NCI-H345 treated with DMSO at 0.1 percent for 48 hours (cell line): ENCODE measurements around the gene PLCXD1.
"Not testable (repeated sequence)": the region's sequence is repeated elsewhere in the genome, so short reads cannot be mapped to it uniquely, and the experiment has no call there.

Source experiments
- DNase-seq: peaks from one replicate; lab custom pipeline; 2025; ENCODE audit not compliant: unreplicated experiment; lab: John Stamatoyannopoulos, UW

PLCXD1 gene

DNA sequence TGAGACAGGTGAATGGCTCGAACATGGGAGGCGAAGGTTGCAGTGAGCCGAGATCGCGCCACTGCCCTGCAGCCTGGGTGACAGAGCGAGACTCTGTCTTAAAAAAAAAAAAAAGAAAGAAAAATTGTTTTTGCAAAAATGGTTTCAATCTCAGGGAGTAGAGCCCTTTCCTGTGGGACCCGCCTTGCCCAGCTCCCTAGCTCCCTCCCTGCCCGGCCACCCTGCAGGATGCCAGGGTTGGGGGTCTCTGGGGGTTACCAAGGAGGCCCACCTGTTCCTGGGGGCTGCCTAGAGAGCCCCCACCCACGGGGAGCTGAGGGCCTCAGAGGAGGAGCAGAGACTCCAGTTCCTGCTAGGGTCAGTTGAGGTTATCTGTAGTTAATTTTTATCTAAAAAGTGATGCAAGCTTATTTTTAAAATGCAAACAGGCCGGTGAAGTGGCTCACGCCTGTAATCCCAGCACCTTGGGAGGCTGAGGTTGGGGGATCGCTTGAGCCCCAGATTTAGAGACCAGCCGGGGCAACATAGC, 18.7 kb upstream of the PLCXD1 start:
- DNase-seq = no peak

DNA sequence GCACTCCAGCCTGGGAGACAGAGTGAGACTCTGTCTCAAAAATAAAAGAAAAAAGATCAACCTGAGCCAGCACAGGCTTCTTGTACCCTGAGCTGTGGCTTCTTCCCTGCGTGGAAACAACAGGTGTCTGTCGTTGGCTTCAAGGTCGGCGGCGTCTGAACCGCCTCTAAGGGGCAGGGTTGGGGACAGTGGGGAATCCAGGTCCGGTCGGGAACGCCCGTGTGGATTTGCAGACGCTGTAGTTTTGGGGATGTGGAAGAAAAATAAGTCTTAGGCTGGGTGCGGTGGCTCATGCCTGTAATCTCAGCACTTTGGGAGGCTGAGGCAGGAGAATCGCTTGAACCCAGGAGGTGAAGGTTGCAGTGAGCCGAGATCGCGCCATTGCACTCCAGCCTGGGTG, 17.2 kb upstream of the PLCXD1 start:
- DNase-seq = not testable (repeated sequence)

DNA sequence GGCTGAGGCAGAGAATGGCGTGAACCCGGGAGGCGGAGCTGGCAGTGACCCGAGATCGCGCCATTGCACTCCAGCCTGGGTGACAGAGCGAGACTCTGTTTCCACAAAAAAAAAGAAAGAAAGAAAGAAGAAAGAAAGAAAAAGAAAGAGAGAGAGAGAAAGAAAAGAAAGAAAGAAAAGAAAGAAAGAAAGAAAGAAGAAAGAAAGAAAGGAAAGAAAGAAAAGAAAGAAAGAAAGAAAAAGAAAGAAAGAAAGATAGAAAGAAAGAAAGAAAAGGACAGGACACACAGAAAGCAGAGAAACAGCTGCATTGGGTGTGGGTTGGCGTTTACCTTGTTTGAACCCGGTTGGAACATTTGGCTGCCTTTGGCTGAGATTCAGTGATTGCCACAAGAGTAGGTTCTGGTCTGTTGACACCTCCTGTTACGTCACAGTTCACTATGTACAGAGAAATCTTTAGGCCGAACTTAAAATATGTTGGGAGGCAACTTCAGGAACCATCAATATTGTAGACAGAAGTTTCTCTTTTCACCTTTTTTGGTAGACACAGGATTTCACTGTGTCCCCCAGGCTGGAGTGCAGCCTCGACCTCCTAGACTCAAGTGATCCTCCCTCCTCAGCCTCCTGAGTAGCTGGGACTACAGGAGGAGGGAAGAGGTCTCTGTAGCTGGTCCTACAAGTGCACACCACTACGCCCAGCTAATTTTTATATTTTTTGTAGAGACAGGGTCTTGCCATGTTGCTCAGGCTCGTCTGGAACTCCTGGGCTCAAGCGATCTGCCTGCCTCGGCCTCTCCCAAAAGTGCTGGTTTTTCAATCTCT, 16.3 kb upstream of the PLCXD1 start:
- DNase-seq = no peak

DNA sequence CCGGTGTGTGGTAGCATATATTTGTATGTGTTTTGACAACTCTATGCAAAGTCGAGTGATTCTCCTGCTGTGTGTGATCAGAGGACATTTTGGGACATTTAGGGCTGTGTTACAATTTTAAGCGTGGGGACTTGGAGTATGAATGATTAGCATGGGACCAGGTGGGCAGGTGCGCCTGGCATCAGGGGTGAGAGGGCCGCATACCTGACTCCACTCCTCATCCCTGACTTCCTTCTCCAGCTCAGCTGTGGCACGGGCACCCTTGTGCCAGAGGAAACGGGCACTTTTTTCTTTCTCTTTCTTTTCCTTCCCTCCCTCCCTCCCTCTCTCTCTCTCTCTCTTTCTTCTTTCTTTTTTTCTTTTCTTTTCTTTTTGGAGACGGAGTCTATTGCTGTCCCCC, 15.7 kb upstream of the PLCXD1 start:
- no peak for DNase-seq

DNA sequence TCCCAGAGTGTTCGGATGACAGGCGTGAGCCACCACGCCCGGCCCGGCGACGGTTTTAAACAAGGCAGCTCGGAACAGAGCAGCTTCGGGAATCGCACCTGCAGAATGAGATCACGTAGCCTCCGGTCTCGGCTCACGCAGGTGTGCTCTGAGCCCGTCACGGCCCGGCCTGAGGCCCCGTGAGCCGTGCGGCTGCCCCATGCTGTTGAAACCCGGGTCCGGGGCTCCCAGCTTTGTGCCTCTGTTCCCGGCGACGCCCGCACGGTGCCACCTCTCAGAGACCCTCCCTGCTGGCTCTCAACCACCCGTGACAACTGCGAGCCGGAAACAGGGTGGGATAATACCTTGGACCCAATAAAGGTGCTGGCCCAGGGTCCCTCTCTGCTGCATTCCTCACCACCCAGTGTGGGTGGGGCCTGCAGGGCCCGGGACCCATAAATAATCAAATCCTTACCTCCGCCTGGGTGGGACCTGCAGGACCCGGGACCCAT, 13.4 kb upstream of the PLCXD1 start:
- DNase-seq = no peak

DNA sequence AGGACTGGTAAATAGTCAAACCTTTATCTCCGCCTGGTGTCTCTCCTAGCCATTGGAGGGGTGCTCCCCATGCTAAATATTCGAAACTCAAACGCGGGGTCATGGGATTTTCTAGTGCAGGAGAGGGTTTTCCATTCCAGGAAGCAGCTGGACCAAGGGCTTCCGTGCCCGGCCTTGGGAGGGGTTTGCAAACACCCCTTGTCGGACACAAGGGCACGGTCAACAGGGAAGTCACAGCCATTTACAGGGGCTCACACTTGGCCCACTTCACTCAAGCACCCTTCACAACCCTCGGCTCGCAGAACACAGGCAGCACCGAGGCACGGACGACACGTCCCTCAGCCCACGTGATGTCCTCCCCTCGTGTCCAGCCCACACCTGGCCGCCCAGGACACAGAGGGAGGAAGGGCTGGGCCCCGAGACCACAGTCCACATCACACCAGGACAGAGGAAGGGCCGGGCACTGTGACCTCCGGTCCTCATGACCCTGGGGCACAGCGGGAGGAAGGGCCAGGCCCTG, 10.3 kb upstream of the PLCXD1 start:
- DNase-seq = no peak

DNA sequence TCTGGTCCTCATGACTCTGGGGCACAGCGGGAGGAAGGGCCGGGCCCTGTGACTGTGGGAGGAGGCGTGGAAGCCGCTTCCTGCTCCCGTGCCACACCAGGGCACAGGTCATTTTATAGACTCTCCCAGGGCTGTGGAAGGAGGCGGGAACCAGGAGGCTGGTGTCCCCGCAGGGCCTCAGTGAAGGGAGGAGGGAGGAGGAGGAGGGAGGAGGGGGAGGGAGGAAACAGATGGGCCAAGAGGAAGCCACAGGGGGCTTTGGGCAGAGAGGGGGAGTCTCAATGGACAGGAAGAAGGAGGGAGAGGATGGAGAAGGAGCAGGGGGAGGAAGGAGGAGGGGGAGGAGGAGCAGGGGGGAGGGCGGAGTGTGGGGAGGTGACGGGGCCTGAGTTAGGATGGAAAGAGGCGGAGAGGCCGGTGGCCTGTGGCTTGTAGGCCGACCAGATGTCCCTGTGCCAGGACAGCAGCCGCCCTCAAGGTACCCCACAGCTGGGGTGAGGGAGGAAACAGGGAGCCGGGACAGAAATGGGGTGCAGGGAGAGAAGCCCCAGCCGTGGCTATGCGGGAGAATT, 6.2 kb upstream of the PLCXD1 start:
- DNase-seq = no peak

DNA sequence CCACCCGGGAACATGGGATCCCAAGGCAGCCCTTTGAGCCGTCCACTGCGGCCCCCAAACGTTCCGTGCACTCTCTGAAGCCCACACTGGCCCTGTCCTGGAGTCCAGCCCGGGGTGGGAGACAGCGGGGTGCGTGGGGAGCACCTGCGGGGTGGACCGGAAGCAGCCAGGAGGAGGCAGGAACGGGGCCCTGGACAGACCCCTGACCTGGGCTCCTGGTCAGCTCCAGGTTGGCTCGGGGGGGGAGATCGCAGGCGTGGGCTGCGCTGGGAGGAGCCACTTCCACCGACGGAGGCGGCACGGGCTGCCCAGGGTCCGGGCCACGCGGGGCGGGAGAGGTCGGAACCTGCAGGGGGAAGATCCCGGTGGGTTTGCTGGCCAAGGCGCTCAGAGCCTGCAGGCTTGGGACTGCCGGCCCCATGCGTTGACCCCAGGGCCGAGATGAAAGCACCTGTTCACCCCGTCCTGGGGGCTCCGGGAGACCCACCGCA, 5.7 kb upstream of the PLCXD1 start:
- no peak for DNase-seq

DNA sequence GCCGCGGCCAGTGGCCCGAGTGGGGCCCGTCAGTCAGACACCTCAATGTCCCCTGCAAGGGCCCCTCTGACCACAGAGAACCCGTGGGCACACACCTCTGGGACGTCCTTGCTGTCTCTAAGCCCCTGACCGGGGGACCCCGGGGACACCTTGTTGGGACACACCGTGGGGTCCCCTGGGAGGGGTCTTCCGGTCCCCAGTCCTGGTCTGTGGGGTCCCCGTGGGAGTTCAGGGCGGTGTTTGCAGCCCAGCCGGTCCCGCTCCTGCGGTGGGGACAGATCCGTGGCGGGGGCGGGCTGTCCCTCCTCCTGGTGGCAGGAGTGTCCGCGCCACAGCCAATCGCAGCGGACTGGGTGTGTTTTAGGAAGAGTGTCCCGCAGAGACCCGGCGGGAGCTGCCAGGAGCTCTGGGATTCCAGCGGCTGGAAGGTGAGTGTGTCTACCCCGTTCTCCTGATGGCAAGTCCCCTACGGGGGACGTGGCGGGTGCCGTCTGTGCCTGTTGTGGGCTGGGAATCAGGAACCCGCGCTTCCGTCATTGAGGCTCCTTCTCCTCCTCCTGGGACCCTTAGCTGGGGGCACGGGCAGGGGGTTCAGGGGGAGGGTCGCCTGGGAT, 5.1 kb upstream of the PLCXD1 start:
- DNase-seq = no peak

DNA sequence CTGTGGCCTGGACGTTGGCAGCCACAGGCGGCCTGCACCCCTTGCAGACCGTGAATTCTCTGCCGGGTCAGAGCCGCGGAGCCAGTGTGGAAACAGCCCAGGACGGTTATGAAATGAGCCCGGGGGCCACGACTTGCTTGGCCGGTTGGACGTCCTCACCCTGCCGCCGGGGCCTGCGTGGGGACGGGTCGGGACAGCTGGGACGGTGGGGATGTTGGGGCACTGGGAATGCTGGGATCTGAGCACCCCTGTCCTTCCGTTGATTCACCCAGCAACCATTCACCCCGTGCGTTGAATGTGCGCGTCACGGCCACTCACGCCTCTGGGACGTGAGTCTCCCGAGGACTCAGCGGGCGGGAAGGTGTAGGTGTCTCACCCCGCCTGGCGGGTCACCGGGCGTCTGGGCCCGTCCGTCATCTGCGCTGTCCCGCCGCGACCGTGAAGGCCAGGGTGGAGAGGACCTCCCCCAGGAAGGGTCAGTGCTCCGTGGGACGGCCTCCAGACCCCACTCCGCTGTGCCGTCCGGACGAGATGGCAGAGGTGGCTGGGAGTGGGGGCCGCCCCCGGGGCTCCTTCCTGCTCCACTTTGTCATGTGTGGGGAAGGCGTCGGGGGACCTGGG, 4.5 kb upstream of the PLCXD1 start:
- no peak for DNase-seq

DNA sequence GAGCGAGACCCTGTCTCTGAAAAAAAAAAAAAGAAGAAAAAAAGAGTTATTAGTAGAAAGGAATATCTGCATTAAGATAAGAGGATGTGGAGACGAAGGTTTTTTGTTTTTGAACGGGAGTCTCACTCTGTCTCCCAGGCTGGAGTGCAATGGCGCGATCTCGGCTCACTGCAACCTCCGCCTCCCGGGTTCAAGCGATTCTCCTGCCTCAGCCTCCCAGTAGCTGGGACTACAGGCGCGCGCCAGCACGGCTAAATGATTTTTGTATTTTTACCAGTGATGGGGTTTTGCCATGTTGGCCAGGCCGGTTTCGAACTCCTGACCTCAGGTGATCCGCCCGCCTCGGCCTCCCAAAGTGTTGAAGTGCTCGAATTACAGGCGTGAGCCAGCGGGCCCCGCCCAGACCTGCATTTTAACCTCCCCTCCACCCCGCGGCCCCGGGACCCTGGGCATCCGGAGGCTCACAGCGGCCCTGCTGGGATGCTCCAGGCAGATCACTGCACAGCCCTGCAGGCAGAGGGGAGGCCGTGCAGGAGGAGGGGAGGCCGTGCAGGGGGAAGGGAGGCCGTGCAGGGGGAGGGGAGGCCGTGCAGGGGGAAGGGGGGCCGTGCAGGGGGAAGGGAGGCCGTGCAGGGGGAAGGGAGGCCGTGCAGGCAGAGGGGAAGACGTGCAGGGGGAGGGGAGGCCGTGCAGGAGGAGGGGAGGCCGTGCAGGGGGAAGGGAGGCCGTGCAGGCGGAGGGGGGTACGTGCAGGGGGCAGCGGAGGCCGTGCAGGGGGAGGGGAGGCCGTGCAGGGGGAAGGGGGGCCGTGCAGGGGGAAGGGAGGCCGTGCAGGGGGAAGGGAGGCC, 1.2 kb upstream of the PLCXD1 start:
- not testable (repeated sequence) for DNase-seq

DNA sequence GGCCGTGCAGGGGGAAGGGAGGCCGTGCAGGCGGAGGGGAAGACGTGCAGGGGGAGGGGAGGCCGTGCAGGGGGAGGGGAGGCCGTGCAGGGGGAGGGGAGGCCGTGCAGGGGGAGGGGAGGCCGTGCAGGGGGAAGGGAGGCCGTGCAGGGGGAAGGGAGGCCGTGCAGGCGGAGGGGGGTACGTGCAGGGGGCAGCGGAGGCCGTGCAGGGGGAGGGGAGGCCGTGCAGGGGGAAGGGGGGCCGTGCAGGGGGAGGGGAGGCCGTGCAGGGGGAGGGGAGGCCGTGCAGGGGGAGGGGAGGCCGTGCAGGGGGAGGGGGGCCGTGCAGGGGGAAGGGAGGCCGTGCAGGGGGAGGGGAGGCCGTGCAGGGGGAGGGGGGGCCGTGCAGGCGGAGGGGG, 459 bp upstream of the PLCXD1 start:
- not testable (repeated sequence) for DNase-seq

DNA sequence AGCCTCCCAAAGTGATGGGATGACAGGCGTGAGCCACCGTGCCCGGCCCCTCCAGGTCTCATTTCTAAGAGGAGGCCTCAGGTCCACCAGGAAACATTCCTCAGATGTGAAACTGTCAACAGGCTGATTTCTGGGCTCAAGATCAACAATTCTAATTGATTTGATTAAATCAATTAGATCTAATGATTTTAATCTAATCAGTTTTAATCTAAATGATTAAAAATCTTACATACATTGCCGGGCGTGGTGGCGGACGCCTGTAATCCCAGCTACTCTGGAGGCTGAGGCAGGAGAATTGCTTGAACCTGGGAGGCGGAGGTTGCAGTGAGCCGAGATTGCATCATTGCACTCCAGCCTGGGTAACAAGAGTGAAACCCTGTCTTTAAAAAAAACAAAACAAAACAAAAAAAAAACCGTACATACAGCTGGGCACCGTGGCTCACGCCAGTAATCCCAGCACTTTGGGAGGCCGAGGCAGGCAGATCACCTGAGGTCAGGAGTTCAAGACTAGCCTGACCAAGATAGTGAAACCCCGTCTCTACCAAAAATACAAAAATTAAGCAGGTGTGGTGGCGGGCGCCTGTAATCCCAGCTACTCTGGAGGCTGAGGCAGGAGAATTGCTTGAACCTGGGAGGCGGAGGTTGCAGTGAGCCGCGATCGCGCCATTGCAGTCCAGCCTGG, 960 bp downstream of the PLCXD1 start:
- not testable (repeated sequence) for DNase-seq

DNA sequence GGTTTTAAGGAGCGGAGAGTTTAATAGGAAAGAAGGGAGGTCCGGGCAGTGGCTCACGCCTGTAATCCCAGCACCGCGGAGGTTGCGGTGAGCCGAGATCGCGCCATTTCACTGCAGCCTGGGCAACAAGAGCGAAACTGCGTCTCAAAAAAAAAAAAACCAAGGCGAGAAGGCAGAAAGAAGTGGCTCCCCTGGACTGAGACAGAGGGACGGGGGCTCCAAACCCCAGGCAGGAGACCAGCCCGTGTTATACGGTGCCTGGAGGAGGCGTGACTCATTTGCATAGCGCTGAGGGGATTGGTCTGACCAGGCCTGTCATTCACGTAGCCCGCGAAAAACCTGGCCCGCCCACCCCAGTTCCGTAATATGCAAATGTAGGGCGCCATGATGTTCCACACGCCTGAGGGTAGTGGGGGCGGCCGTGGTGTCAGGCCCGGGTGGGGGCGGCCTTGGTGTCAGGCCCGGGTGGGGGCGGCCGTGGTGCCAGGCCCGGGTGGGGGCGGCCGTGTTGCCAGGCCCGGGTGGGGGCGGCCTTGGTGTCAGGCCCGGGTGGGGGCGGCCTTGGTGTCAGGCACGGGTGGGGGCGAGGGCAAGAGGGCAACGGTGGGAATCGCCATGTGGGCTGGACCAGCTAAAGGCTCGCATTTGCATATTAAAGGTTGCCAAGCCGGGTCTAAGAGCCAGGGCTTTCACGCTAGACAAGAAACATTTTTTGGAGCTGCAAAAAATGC, 2.1 kb downstream of the PLCXD1 start:
- DNase-seq = no peak

DNA sequence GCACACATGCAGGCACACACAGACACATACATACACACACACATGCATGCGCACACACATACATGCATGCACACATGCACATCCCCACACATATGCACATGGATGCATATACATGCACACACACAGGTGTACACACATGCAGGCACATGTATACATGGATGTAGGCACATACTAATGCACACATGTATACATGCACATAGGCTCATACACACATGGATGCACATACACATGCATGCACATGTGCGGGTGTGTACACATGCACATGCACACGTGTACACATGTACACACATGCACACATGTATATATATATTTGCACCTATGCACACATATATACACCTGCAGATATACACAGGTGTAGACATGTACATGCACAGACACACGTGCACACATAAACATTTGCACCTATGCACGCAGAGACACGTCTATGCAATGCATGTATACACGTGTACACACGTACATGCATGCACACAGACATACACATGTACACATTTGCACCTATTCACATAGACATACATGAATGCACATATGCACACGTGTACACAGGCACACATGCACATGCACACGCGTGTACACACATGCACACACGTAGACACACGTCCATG, 4.0 kb downstream of the PLCXD1 start:
- no peak for DNase-seq

DNA sequence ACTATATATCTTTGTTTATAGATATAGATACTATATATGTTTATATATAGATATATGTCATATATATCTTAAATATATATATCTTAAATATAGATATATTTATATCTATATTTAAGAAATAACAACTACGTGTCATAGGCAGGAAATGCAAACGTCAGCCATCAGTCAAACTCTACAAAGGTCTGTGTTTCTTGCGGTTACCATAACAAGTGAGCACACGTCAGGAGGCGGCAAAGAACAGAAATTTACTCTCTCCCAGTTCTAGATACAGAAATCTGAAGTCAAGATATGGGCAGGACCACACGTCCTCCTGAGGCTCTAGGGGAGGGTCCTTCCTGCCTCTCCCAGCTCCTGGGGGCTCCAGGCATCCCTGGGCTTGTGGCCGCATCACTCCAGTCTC, 6.5 kb downstream of the PLCXD1 start:
- no peak for DNase-seq

DNA sequence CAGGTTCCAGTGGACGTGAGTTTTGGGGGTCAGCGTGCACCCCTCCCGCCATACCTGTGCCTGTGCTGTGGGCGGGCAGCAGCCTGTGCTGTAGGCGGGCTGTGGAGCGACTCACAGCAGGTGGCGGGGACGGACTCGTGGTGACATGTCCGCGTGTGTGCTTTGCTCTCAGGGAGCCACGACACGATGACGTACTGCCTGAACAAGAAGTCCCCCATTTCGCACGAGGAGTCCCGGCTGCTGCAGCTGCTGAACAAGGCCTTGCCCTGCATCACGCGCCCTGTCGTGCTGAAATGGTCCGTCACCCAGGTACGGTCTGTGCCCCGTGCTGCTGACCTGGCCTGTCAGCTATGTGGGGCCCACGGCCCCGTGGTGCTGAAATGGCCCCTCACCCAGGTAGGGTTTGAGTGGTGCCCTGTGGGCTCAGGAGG, 7.4 kb downstream of the PLCXD1 start:
- DNase-seq = no peak

DNA sequence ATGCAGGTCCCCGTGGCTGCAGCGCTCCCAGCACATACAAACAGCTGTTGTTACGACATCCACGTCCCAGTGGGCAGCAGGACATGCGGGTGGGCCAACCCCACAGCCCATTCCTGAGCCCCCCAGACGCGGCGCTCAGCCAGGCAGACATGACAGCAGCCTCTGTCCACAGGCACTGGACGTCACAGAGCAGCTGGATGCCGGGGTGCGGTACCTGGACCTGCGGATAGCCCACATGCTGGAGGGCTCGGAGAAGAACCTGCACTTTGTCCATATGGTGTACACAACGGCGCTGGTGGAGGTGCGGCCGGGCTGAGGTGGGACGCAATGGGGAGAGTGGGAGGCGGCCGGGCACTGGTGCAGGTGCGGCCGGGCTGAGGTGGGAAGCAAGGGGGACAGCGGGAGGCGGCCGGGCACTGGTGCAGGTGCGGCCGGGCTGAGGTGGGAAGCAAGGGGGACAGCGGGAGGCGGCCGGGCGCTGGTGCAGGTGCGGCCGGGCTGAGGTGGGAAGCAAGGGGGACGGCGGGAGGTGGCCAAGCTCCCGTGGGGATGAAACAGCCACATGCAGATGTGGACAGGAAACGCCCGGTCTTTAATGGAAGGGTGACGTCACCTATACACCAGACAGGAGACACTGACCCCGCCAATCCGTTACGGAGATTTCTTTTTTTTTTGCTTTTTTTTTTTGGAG, 9.4 kb downstream of the PLCXD1 start:
- no peak for DNase-seq
